GM12873 (cell line): ENCODE results near the gene ABLIM3.

Experiments used
- CTCF ChIP-seq: IDR thresholded peaks from 2 replicates; pipeline ENCODE4 v1.5.1; 2012; ENCODE audit warnings: low read depth, mild to moderate bottlenecking, moderate library complexity, low read length, control low read depth; ENCODE audit not compliant: insufficient read depth; ENCODE audit errors: missing control alignments

The ABLIM3 gene

GRCh38 chr5:149304195-149305078 is 163.1 kb downstream of the ABLIM3 start:
- TF ChIP-seq CTCF, result no peak

- TF ChIP-seq CTCF, result no peak
These were observed 168.1 kb downstream of the ABLIM3 start for GRCh38 chr5:149309354-149309753.
